OCI-LY1 (cell line): ENCODE measurements around the gene CPXM1.

ENCODE experiments used
- H2AFZ ChIP-seq: fragments of 200-600 bp; sonication (generic), shearing (Covaris generic); 2 replicates; pipeline ENCODE4 v1.6.0; 2014; ENCODE audit warnings: antibody characterized with exemption, mild to moderate bottlenecking, low read length
- H3F3A ChIP-seq: fragments of 200-600 bp; sonication (generic), shearing (Covaris generic); 2 replicates; pipeline ENCODE4 v1.6.0; 2014; ENCODE audit warnings: mild to moderate bottlenecking, antibody characterized with exemption, low read length, moderate library complexity; ENCODE audit not compliant: insufficient read depth
- H3K27ac ChIP-seq: fragments of 200-600 bp; sonication (generic); 2 replicates; pipeline ENCODE4 v1.5.1; 2014; ENCODE audit warnings: low read length, mixed run types, mild to moderate bottlenecking, low read depth; ENCODE audit not compliant: poor library complexity, severe bottlenecking
- H3K27me3 ChIP-seq: fragments of 200-600 bp; sonication (generic); 2 replicates; pipeline ENCODE4 v1.6.0; 2014; ENCODE audit warnings: antibody characterized with exemption, mild to moderate bottlenecking, low read length, moderate library complexity; ENCODE audit not compliant: insufficient read depth
- H3K36me3 ChIP-seq: fragments of 200-600 bp; sonication (generic); 2 replicates; pipeline ENCODE4 v1.6.1; 2014; ENCODE audit warnings: mild to moderate bottlenecking, antibody characterized with exemption, low read length, moderate library complexity, mixed read lengths; ENCODE audit not compliant: insufficient read depth
- H3K4me1 ChIP-seq: fragments of 200-600 bp; sonication (generic); 2 replicates; pipeline ENCODE4 v1.5.1; 2014; ENCODE audit warnings: mild to moderate bottlenecking, low read length, moderate library complexity; ENCODE audit not compliant: insufficient read depth, severe bottlenecking
- H3K4me2 ChIP-seq: fragments of 200-600 bp; sonication (generic), shearing (Covaris generic); 2 replicates; pipeline ENCODE4 v1.6.1; 2014; ENCODE audit warnings: low read length
- H3K4me3 ChIP-seq: fragments of 200-600 bp; sonication (generic); 2 replicates; pipeline ENCODE4 v1.5.1; 2014; ENCODE audit warnings: low read length, low read depth, mild to moderate bottlenecking, mixed read lengths; ENCODE audit not compliant: poor library complexity, severe bottlenecking
- H3K79me2 ChIP-seq: fragments of 200-600 bp; shearing (Covaris generic); 2 replicates; pipeline ENCODE4 v1.6.1; 2016; ENCODE audit warnings: mixed run types, low read length, mixed read lengths; ENCODE audit not compliant: insufficient read depth
- H3K9ac ChIP-seq: fragments of 200-600 bp; sonication (generic), shearing (Covaris generic); 2 replicates; pipeline ENCODE4 v1.6.1; 2014; ENCODE audit warnings: mild to moderate bottlenecking, low read length, mixed read lengths
- H3K9me2 ChIP-seq: fragments of 200-600 bp; sonication (generic), shearing (Covaris generic); 2 replicates; pipeline ENCODE4 v1.6.1; 2014; ENCODE audit warnings: low read depth, mild to moderate bottlenecking, low read length, mixed read lengths
- H3K9me3 ChIP-seq: fragments of 200-600 bp; shearing (Covaris generic); 2 replicates; pipeline ENCODE4 v1.6.1; 2014; ENCODE audit warnings: low read length, mixed read lengths
- H4K20me1 ChIP-seq: fragments of 200-600 bp; sonication (generic), shearing (Covaris generic); 2 replicates; pipeline ENCODE4 v1.6.0; 2016; ENCODE audit warnings: mild to moderate bottlenecking, low read length; ENCODE audit not compliant: insufficient read depth
- EZH2 ChIP-seq: fragments of 200-600 bp; sonication (generic), shearing (Covaris generic); IDR thresholded peaks from 2 replicates; pipeline ENCODE4 v1.8.0; 2017; ENCODE audit warnings: borderline replicate concordance, mixed run types, mild to moderate bottlenecking, antibody characterized with exemption, low read length, moderate library complexity, mixed read lengths
- TF ChIP-seq, protein P1 (sequence below): fragments of 200-600 bp; sonication (generic), shearing (Covaris generic); IDR thresholded peaks from 2 replicates; pipeline ENCODE4 v1.5.1; 2017; ENCODE audit warnings: mild to moderate bottlenecking, antibody characterized with exemption, low read length, moderate library complexity, mixed read lengths

CPXM1 gene

DNA sequence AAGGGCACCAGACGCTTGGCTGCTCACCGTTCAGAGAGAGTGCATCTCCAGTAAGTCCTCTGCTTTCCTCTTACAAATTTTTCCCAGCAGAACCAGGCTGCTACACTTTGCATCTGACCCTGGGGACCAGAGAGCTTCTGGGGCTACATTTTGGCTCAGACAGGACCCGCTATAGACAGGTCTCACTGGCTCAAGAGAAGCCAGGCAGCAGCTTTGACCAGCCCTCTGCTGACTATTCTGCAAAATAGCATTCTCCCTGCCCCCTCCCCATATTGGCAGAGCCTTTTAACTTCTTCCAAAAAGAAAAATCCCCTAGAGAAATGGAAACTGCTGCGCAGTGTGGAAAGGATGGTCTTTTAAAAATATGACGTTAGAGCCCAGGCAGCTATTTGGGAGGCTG, 37.2 kb downstream of the CPXM1 start:
- H3K36me3 ChIP-seq = no peaks in the 10 kb centered on the region
- TF ChIP-seq, protein P1, sequence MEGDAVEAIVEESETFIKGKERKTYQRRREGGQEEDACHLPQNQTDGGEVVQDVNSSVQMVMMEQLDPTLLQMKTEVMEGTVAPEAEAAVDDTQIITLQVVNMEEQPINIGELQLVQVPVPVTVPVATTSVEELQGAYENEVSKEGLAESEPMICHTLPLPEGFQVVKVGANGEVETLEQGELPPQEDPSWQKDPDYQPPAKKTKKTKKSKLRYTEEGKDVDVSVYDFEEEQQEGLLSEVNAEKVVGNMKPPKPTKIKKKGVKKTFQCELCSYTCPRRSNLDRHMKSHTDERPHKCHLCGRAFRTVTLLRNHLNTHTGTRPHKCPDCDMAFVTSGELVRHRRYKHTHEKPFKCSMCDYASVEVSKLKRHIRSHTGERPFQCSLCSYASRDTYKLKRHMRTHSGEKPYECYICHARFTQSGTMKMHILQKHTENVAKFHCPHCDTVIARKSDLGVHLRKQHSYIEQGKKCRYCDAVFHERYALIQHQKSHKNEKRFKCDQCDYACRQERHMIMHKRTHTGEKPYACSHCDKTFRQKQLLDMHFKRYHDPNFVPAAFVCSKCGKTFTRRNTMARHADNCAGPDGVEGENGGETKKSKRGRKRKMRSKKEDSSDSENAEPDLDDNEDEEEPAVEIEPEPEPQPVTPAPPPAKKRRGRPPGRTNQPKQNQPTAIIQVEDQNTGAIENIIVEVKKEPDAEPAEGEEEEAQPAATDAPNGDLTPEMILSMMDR = no peak
- TF ChIP-seq EZH2 = no peak
- no peak overlapping the region for H3K9ac ChIP-seq
- no peaks in the 10 kb centered on the region for H3K9me3 ChIP-seq
- H4K20me1 ChIP-seq = no peaks in the 10 kb centered on the region
- no peaks in the 10 kb centered on the region for H3K9me2 ChIP-seq
- H3K4me1 ChIP-seq = no peaks in the 10 kb centered on the region
- no peaks in the 10 kb centered on the region for H3K79me2 ChIP-seq
- H3K27ac ChIP-seq = no peak overlapping the region
- H3K4me2 ChIP-seq = no peak overlapping the region
- no peak overlapping the region for H3K4me3 ChIP-seq
- no peaks in the 10 kb centered on the region for H3F3A ChIP-seq
- H2AFZ ChIP-seq = no peak overlapping the region
- H3K27me3 ChIP-seq = no peaks in the 10 kb centered on the region

DNA sequence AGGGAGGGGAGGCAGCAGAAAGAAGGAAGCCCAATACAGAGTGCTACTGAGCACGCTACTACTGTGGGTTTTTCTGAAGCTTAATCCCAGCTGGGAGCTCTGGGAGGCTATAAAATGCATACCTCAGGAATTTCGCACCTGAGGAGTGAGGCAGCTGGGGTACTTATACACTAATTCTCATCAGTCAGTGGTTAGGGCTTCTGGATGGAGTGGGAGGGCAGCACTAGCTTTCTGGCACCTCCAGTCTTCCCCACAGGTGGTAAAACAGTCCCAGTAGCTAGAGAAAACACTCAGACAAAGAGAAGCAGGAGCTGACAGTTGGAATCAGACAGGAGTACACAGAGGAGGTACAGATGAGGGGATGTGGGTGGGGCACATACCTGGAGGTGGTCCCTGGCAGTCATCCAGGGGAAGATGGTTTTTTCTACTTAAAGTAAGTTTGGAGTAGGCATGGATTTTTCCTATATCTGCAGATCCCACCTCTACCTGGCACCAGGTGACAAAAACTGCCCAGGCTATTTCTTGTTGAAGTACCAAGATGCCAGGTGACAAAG, 37.8 kb downstream of the CPXM1 start:
- H3K36me3 ChIP-seq = no peaks in the 10 kb centered on the region
- H3K4me3 ChIP-seq = no peak overlapping the region
- H3K79me2 ChIP-seq = no peaks in the 10 kb centered on the region
- no peaks in the 10 kb centered on the region for H3K4me1 ChIP-seq
- no peaks in the 10 kb centered on the region for H3F3A ChIP-seq
- no peaks in the 10 kb centered on the region for H3K9me3 ChIP-seq
- H2AFZ ChIP-seq = no peak overlapping the region
- H4K20me1 ChIP-seq = no peaks in the 10 kb centered on the region
- no peak overlapping the region for H3K27ac ChIP-seq
- H3K4me2 ChIP-seq = no peak overlapping the region
- no peaks in the 10 kb centered on the region for H3K9me2 ChIP-seq
- H3K9ac ChIP-seq = no peak overlapping the region
- TF ChIP-seq EZH2 = no peak
- TF ChIP-seq, protein P1 = no peak
- H3K27me3 ChIP-seq = no peaks in the 10 kb centered on the region

DNA sequence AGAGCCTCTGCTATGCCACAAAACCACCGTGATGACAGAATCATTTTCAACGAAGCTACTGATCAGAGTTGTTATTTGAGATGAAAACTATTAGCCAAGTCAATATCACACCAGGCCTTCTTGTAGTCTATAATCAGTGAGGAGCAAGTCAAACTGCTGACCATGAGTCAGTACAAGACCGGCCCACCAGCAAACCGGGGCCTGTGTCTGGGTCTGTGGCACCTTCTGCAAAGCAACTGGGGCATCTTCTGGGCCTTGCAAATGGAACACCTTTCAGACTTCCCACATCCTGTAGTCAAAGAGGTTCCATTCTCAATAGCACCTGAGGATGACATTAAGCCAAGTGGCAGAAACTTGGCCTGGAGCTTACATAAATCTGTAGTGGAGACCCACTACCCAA, 38.5 kb downstream of the CPXM1 start:
- H3K9ac ChIP-seq = no peak overlapping the region
- H3K9me2 ChIP-seq = no peaks in the 10 kb centered on the region
- H3K4me2 ChIP-seq = no peak overlapping the region
- no peaks in the 10 kb centered on the region for H3K9me3 ChIP-seq
- no peaks in the 10 kb centered on the region for H3F3A ChIP-seq
- no peak overlapping the region for H3K4me3 ChIP-seq
- H3K4me1 ChIP-seq = no peaks in the 10 kb centered on the region
- no peak overlapping the region for H2AFZ ChIP-seq
- no peak overlapping the region for H3K27ac ChIP-seq
- no peaks in the 10 kb centered on the region for H4K20me1 ChIP-seq
- H3K79me2 ChIP-seq = no peaks in the 10 kb centered on the region
- TF ChIP-seq EZH2 = no peak
- TF ChIP-seq, protein P1 = no peak
- H3K27me3 ChIP-seq = no peaks in the 10 kb centered on the region
- H3K36me3 ChIP-seq = no peaks in the 10 kb centered on the region
